GM21515 (cell line): Measurements from ENCODE around the gene MXD1.

ENCODE experiments used
- ATAC-seq: cut with Tn5 transposase; IDR thresholded peaks from one replicate; pipeline ENCODE4 v1.9.1; 2021; ENCODE audit not compliant: unreplicated experiment

The MXD1 gene

GRCh38 chr2:69933254-69933828, 18.4 kb downstream of the MXD1 start:
- no peak for ATAC-seq

- ATAC-seq = no peak
These were observed 19.1 kb downstream of the MXD1 start for GRCh38 chr2:69933839-69934613.

- no peak for ATAC-seq
These were observed 19.7 kb downstream of the MXD1 start for GRCh38 chr2:69934614-69934908.

GRCh38 chr2:69935011-69935410, 20.1 kb downstream of the MXD1 start:
- ATAC-seq = no peak

GRCh38 chr2:69936906-69937305, 22.0 kb downstream of the MXD1 start:
- no peak for ATAC-seq

- no peak for ATAC-seq
These were observed 23.1 kb downstream of the MXD1 start for GRCh38 chr2:69937968-69938367.

- ATAC-seq = no peak
These were observed 24.8 kb downstream of the MXD1 start for GRCh38 chr2:69939722-69940121.

GRCh38 chr2:69940691-69941090, 25.8 kb downstream of the MXD1 start:
- no peak for ATAC-seq

GRCh38 chr2:69943000-69943842, 28.3 kb downstream of the MXD1 start:
- ATAC-seq = no peak

- ATAC-seq = no peak
These were observed 29.1 kb downstream of the MXD1 start for GRCh38 chr2:69943843-69944525.

- ATAC-seq = no peak
These were observed 29.8 kb downstream of the MXD1 start for GRCh38 chr2:69944756-69945155.

GRCh38 chr2:69945441-69945840, 30.5 kb downstream of the MXD1 start:
- no peak for ATAC-seq

- ATAC-seq = no peak
These were observed 31.0 kb downstream of the MXD1 start for GRCh38 chr2:69945941-69946340.

- ATAC-seq = peak; percentile 80
These were observed 31.7 kb downstream of the MXD1 start for GRCh38 chr2:69946351-69947324.

- no peak for ATAC-seq
These were observed 32.5 kb downstream of the MXD1 start for GRCh38 chr2:69947325-69947931.

- no peak for ATAC-seq
These were observed 33.4 kb downstream of the MXD1 start for GRCh38 chr2:69948032-69948962.

- no peak for ATAC-seq
These were observed 34.2 kb downstream of the MXD1 start for GRCh38 chr2:69948963-69949645.

- no peak for ATAC-seq
These were observed 35.3 kb downstream of the MXD1 start for GRCh38 chr2:69950241-69950640.
